Lung microvascular endothelial cell (primary cell): ENCODE data around the gene ZNF540. TPM values are rescaled to one million over a fixed set of nuclear protein-coding genes. Genes with fewer than 3 reads are reported as not detected.
A peak's percentile ranks its signal among the peaks of the same experiment; 100 is the strongest.
"Not testable (repeated sequence)": the region's sequence is repeated elsewhere in the genome, so short reads cannot be mapped to it uniquely, and the experiment has no call there.

Experiments used
- DNase-seq, 2 donors: peaks; one replicate each; pipeline versions ENCODE4 v3.0.0 to v3.0.0-alpha.2; 2010; ENCODE audit warnings: low read depth in 2 of 2
- total RNA-seq: library from RNA; depleted of rRNA; stranded (reverse); fragments of >200 nt; gene quantifications from 2 replicates; pipeline ENCODE4 v1.2.1, GENCODE V29; 2014

ZNF540 gene
- total RNA-seq, result 0.22 and 0.60 TPM in 2 replicates

GRCh38 chr19:37594304-37594981, at the start of gene ZNF540, which contains the start of gene ZNF571:
TSS of gene ZNF540 (plus strand) at chr19:37594876. CDS start at chr19:37598448, 3,572 bp downstream.
TSS of gene ZNF571 (minus strand) at chr19:37594792. CDS start at chr19:37586676, 8,116 bp downstream.
- DNase-seq, result peak; percentile 93 to 95

DNA sequence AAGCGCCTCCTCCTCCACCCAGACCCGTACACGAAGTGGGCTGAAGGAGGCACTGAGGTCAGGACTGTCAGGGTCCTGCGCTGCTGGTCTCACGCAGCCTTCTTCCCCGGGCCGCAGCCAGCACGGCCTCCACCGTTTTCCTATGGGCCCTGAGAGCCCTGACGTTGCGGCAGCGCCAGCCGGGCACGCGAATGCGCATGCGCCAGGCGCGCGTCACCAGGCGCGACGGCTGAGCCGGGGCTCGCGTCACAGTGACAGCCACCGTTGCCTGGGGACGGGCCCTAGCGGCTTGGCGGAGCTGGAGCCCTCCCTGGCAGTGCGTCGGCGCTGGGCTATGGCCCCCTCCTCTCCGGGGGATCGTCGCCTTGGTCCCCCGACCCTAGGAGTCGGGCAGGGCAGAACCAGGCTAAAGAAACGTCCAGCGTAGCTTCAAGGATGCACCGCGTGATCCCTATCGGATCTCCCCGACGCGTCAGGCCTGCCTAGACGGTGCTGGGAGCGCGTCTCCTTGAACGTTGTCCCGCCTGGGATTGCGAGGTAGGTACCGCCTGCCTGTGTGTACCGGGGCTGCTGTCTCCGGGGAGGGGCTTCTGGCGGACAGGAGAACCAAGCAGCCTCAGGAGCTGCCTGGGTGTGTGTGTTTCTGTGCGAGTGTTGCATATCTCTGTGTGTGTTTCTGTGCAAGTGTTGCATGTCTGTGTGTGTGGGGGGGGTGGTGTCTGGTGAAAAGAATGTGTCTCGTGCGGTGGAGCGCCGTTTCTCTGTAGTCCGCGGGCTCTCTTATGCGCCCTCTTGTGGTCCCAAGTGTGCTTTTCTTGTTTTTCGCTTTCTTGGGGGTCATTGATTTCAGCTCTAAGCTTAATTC, 43.3 kb upstream of the ZNF540 start:
- DNase-seq, result peak; percentile 57 to 81

DNA sequence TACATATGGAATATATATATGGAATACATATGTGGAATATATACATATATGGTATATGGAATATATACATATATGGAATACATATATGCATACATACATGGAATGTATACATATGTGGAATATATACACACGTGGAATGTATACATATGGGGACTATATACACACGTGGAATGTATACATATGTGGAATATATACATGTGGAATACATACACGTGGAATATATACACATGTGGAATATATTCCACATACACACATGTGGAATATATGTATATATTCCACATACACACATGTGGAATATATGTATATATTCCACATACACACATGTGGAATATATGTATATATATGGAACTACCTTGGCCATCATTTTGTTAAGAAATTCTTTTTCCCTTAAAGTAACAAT, 31.2 kb upstream of the ZNF540 start:
- DNase-seq, result no peak

DNA sequence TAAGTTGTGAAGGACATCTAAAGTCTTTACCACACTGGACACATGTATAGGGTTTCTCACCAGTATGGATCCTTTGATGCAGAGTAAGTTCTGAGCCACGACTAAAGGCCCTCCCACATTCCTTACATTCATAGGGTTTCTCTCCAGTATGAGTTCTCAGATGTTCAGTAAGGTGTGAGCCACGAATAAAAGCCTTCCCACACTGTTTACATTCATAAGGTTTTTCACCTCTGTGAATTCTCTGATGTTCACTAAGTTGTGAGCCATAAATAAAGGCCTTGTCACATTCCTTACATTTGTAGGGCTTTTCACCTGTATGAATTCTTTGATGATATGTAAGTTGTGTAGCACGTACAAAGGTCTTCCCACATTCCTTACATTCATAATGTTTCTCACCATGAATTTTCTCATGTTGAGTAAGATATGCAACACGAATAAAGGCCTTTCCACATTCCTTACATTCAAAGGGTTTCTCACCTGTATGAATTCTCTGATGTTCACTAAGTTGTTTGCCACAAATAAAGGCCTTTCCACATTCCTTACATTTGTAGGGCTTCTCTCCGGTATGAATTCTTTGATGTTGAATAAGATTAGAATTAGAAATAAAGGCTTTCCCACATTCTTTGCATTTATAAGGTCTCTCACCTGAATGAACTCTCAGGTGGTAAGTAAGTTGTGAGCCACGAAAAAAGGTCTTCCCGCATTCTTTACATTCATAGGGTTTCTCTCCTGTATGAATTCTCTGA, 29.9 kb upstream of the ZNF540 start:
- DNase-seq, result no peak

- DNase-seq, result no peak
These were observed 29.4 kb upstream of the ZNF540 start for GRCh38 chr19:37565370-37565669.

DNA sequence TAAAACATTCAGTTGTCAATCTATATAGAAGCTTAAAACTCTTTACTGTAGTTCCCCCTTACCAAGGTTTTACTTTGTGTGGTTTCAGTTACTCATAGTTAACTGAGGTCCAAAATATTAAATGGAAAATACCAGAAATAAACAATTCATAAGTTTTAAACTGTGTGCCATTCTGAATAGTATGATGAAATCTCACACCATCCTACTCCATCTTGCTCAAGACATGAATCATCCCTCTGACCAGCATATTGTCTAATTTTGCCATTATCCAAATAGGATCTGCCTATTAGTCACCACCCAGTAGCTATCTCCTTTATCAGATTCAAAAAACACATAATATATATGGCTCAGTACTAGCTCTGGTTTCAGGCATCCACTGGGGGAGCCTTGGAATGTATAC, 22.5 kb upstream of the ZNF540 start:
- DNase-seq, result no peak

DNA sequence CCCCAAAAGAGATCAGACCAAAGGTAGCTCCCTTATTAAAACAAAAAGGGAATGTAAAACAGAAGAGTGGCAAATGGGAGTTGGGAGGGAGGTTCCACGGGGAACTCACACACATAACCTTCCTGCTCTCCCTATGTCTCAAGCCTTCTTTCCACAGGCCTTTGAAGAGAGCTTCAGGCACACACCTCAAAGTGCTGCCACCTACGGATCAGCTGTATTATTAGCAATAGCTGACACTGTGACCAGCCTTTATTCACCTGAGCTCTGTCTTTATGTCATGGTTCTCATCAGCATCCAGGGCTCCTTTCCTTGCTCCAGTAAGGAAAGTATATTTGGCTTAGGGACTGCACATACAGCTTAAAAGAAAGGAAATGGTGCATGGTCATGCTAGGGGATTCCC, 11.3 kb upstream of the ZNF540 start:
- DNase-seq, result no peak

- DNase-seq, result peak in 1 of 2 donors; percentile 1
These were observed 726 bp upstream of the ZNF540 start for GRCh38 chr19:37593996-37594303.

DNA sequence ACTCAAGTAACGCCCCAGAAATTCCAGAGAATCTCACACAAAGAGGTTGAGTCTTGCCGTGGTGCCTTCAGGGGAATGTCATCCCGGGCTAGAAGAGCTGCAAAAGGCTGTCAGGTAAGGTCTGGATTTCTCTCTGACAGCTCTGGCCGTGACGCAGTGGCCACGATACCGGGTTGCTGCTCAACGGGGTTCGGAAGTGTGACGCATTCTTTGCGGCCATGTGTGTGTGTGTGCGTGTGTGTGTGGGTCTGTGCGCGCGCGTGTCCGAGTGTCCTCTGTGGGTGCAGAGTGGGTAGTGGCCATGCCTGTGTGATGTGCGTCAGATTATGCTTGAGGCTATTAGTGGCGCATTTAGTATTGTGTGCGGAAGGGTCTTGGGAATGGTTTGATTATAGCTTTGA, 306 bp downstream of the ZNF540 start:
- DNase-seq, result peak; percentile 50 to 56

GRCh38 chr19:37635076-37636056, 40.7 kb downstream of the ZNF540 start:
- no peak for DNase-seq

- DNase-seq, result no peak
These were observed 59.4 kb downstream of the ZNF540 start for GRCh38 chr19:37654118-37654517.

DNA sequence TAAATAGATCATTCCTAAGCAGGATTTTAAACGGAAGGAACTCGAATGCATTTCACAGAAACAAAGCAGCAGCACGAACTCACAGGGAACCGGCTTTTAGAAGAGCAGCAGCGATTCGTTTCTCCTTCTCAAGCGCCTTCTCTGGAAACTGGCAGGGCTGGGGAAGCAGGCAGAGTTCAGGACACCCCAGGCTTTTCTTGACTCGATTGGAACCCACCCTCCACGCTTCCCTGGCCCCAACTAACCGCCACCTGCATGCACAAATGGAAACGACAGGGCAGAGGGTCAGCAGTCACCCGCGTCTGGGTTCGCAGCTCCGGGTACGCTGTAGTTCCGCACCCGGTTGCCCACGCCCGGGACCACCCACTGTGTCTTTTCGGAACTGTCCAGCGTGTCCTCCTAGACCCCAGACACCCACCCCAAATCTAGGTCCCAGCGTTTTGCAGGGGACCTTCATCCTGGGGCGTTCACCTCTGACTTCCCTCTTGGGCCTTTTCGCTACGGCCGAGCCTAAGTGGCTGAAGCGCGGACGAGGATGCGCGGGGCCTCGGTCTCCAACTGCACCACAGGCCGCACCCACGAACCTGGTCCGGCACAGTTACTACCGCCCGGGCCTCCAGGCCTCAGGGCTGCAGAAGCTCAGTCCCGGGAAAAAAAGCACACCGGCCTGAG, 60.1 kb downstream of the ZNF540 start:
- DNase-seq, result peak; percentile 33 to 52

- peak; percentile 83 to 90 for DNase-seq
These were observed 60.6 kb downstream of the ZNF540 start, which contains the start of gene ZFP30 for GRCh38 chr19:37655301-37655688. TSS of gene ZFP30 (minus strand) at chr19:37655465. CDS start at chr19:37647822, 7,643 bp downstream.

GRCh38 chr19:37655689-37656371, 61.2 kb downstream of the ZNF540 start:
- peak; percentile 81 to 86 for DNase-seq

DNA sequence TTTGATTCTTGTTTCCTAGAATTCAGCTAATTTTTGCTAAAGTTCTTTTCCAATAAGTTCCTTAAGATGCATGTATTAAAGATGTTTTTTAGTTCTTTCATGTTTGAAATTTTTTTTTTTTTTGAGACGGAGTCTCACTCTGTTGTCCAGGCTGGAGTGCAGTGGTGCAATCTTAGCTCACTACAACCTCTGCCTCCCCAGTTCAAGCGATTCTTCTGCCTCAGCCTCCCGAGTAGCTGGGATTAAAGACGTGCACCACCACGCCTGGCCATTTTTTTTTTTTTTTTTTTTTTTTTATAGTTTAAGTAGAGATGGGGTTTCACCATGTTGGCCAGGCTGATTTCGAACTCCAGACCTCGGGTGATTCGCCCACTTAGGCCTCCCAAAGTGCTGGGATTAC, 62.5 kb downstream of the ZNF540 start:
- DNase-seq, result not testable (repeated sequence)

Other genes starting within 250 kb of the ZNF540 start
- gene ZNF527, start 223.8 kb upstream of the ZNF540 start, total RNA-seq, result 3.3 and 3.6 TPM in 2 replicates
- 5.2 and 6.1 TPM in 2 replicates for gene ZNF569, start 127.4 kb upstream of the ZNF540 start, total RNA-seq
- gene ZNF570, start 125.5 kb upstream of the ZNF540 start, total RNA-seq, result 4.4 and 7.9 TPM in 2 replicates
- 0.65 and 1.2 TPM in 2 replicates for gene ZNF793, start 87.9 kb upstream of the ZNF540 start, total RNA-seq
- gene ZNF571, start 84 bp upstream of the ZNF540 start, total RNA-seq, result 1.1 and 2.6 TPM in 2 replicates
- gene ZFP30, start 60.6 kb downstream of the ZNF540 start, total RNA-seq, result 9.6 and 13.9 TPM in 2 replicates
- gene ZNF607, start 124.9 kb downstream of the ZNF540 start, total RNA-seq, result 2.0 and 3.6 TPM in 2 replicates
- gene ZNF573, start 184.7 kb downstream of the ZNF540 start, total RNA-seq, result 2.0 and 3.8 TPM in 2 replicates